Retinal pigment epithelial cell (primary cell): ENCODE results near the gene E2F3.
"Not testable (repeated sequence)": the region's sequence is repeated elsewhere in the genome, so short reads cannot be mapped to it uniquely, and the experiment has no call there.

Source experiments
- DNase-seq: peaks from one replicate; pipeline ENCODE4 v3.0.0-alpha.2; 2010; ENCODE audit warnings: low read depth
- H3K4me3 ChIP-seq: 2 replicates; pipeline ENCODE4 v1.5.1; 2011; ENCODE audit warnings: mild to moderate bottlenecking, low read length, control low read depth, moderate library complexity
- TF ChIP-seq, protein P1 (sequence below): conservative IDR thresholded peaks from 2 replicates; pipeline ENCODE4 v1.5.1; 2011; ENCODE audit warnings: low read depth, low read length, control low read depth, inconsistent platforms

The E2F3 gene

DNA sequence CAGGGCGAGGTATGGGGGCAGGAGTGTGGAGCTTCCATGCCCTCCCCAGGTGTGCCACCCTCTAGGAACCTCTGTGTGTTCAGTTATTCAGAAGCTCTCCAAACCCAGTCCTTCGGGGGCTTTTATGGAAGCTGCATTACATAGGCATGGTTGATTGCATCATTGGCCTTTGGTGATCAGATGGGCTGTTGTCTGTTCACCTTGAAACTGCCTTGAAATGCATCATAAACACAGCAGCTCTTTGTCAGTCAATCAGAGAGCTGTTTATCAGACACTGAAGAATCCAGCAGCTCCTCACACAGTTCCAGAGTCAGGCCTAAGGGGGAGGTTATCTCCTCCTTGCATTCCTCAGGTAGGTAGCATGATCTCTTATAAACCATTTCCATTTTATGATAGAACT, 62.4 kb downstream of the E2F3 start:
- TF ChIP-seq, protein P1, sequence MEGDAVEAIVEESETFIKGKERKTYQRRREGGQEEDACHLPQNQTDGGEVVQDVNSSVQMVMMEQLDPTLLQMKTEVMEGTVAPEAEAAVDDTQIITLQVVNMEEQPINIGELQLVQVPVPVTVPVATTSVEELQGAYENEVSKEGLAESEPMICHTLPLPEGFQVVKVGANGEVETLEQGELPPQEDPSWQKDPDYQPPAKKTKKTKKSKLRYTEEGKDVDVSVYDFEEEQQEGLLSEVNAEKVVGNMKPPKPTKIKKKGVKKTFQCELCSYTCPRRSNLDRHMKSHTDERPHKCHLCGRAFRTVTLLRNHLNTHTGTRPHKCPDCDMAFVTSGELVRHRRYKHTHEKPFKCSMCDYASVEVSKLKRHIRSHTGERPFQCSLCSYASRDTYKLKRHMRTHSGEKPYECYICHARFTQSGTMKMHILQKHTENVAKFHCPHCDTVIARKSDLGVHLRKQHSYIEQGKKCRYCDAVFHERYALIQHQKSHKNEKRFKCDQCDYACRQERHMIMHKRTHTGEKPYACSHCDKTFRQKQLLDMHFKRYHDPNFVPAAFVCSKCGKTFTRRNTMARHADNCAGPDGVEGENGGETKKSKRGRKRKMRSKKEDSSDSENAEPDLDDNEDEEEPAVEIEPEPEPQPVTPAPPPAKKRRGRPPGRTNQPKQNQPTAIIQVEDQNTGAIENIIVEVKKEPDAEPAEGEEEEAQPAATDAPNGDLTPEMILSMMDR, result no peak
- H3K4me3 ChIP-seq, result no peak overlapping the region
- DNase-seq, result no peak

DNA sequence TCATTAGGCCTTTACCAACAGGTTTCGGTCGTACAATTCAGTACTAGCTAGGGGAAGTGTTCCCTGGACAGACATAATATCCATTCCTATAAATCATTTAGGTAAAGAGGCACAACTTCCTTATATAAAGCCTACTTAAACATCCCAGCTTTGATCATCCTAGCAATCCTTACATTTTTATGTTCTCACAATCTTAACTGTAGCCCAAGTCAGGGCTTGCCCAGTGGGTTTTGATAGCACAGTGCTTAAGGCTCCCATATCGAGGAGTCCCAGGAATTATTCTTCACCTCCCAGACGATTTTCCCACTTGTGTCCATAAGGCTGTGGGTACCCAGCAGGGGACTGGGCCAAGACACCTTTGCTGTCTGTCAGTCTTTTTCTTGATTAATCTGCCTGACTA, 63.2 kb downstream of the E2F3 start:
- DNase-seq, result no peak
- no peak overlapping the region for H3K4me3 ChIP-seq
- TF ChIP-seq, protein P1, result no peak

DNA sequence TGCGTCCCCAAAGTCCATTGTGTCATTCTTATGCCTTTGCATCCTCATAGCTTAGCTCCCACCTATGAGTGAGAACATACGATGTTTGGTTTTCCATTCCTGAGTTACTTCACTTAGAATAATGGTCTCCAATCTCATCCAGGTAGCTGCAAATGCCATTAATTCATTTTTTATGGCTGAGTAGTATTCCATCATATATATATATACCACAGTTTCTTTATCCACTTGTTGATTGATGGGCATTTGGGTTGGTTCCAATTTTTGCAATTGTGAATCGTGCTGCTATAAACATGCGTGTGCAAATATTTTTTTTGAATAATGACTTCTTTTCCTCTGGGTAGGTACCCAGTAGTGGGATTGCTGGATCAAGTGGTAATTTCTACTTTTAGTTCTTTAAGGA, 63.9 kb downstream of the E2F3 start:
- not testable (repeated sequence) for DNase-seq, H3K4me3 ChIP-seq

DNA sequence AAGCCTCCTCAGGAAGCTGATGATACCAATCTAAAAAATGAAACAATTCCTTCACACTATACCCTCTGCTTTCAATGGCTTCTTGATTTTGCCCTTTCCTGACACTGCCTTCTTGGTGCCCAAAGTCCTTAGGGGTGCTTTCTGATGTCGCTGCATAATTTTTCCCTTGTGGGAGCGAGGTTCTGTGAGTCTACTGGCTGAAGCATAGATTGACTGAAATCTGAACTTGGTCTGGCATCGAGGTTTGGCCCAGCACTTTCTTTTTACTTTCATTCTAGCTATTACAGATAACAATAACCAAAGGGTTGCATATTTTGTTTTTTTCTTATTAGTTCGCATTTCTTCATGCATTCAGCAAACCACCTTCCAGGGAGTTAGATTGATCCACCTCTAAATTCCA, 65.8 kb downstream of the E2F3 start:
- no peak for DNase-seq
- no peak overlapping the region for H3K4me3 ChIP-seq
- TF ChIP-seq, protein P1, result no peak

DNA sequence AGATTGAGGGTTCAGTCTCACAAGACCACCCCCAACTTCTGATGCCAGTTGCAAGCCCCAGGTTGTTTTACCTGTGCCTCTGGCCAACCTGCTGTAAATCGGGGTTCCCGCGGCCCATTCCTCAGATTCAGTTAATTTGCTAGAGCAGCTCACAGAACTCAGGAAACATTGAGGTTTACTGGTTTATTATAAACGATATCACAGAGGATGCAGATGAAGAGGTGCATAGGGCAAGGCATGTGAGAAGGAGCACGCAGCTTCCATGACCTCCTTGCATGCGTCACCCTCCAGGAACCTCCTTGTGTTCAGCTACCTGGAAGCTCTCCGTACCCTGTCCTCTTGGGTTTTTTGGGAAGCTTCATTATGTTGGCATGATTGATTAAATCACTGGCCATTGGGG, 66.5 kb downstream of the E2F3 start:
- TF ChIP-seq, protein P1, result no peak
- no peak for DNase-seq
- no peak overlapping the region for H3K4me3 ChIP-seq

DNA sequence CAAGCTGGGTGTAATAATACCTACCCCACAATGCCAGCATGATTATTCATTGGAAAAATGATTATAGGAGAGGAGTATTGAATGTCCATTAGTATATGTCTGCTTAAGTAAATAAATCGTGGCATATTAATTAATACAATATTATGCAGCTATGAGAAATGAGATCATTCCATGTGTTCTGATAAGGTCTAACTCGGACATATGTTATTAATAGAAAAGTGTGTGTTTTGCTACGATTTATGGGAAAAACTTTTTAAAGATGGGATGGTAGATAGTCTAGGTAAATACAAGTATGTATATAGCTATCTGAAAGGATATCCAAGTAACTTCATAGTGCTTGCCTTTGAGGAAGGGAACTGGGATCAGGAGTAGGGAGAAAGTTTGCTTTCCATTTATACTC, 71.1 kb downstream of the E2F3 start:
- H3K4me3 ChIP-seq, result no peak overlapping the region
- TF ChIP-seq, protein P1, result no peak
- no peak for DNase-seq

DNA sequence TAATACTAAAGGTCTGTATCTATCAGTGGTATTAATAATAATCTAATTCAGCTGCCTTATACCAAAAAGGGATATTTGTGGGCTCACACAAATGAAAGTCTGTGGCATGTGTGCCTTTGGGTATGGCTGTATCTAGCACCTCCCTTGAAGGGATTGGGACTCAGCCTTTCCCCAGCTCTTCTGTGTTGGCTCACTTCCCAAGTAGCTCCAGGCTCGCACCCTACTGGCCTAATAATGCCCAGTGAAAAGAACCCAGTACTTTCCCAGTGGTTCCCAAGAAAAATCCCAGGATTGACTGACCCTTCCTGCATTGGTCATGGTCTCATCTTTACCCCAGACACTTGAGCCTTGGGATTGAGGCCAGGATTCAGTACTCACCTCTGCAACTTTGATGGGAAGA, 71.8 kb downstream of the E2F3 start:
- no peak for DNase-seq
- H3K4me3 ChIP-seq, result no peak overlapping the region
- TF ChIP-seq, protein P1, result no peak
